DND-41 (cell line): Measurements from ENCODE around the gene C6orf15.

Experiments used
- ATAC-seq: fragments of 200-7000 bp; cut with Tn5 transposase; 3 replicates; pipeline ENCODE4 v1.9.1; 2021; ENCODE audit warnings: low read depth; ENCODE audit not compliant: insufficient read depth
- DNase-seq: peaks from one replicate; pipeline ENCODE4 v3.0.0-alpha.2; 2020
- H2AFZ ChIP-seq: 2 replicates; pipeline ENCODE4 v1.6.0; 2012; ENCODE audit warnings: low read depth, low read length
- H3K27ac ChIP-seq: 2 replicates; pipeline ENCODE4 v1.5.1; 2012; ENCODE audit warnings: low read length, inconsistent platforms
- H3K27me3 ChIP-seq: fragments of 200-600 bp; sonication (generic); 2 replicates; pipeline ENCODE4 v1.6.0; 2012; ENCODE audit warnings: low read length, mild to moderate bottlenecking, inconsistent platforms; ENCODE audit not compliant: insufficient read depth, poor library complexity
- H3K36me3 ChIP-seq: 2 replicates; pipeline ENCODE4 v1.5.1; 2012; ENCODE audit warnings: low read length, inconsistent platforms; ENCODE audit not compliant: insufficient read depth
- H3K4me1 ChIP-seq: 2 replicates; pipeline ENCODE4 v1.5.1; 2012; ENCODE audit warnings: mild to moderate bottlenecking, low read length; ENCODE audit not compliant: insufficient read depth
- H3K4me2 ChIP-seq: 2 replicates; pipeline ENCODE4 v1.6.0; 2012; ENCODE audit warnings: mild to moderate bottlenecking, moderate library complexity, low read length, inconsistent platforms; ENCODE audit not compliant: insufficient read depth
- H3K4me3 ChIP-seq, 2 experiments: fragments of 200-600 bp in 1 of 2; shearing (Covaris generic) in 1 of 2; 2 replicates each; pipeline ENCODE4 v1.5.1; 2012 to 2016; ENCODE audit warnings: inconsistent platforms in 2 of 2, low read length in 2 of 2, mild to moderate bottlenecking in 2 of 2, low read depth in 1 of 2, moderate library complexity in 1 of 2
- H3K79me2 ChIP-seq: 2 replicates; pipeline ENCODE4 v1.6.0; 2012; ENCODE audit warnings: low read length, inconsistent platforms; ENCODE audit not compliant: insufficient read depth
- H3K9ac ChIP-seq: 2 replicates; pipeline ENCODE4 v1.6.0; 2012; ENCODE audit warnings: low read depth, mild to moderate bottlenecking, inconsistent platforms, low read length, moderate library complexity
- H3K9me3 ChIP-seq: 2 replicates; pipeline ENCODE4 v1.5.1; 2012; ENCODE audit warnings: low read length, moderate library complexity, mild to moderate bottlenecking, inconsistent platforms; ENCODE audit not compliant: insufficient read depth, severe bottlenecking
- H4K20me1 ChIP-seq: 2 replicates; pipeline ENCODE4 v1.6.0; 2012; ENCODE audit warnings: low read length; ENCODE audit not compliant: insufficient read depth
- CTCF ChIP-seq: IDR thresholded peaks from 2 replicates; pipeline ENCODE4 v1.5.1; 2012; ENCODE audit warnings: borderline replicate concordance, low read length, moderate library complexity, mild to moderate bottlenecking; ENCODE audit not compliant: poor library complexity, severe bottlenecking; ENCODE audit errors: extremely low read depth
- EZH2 ChIP-seq: IDR thresholded peaks from 3 replicates; pipeline ENCODE4 v1.6.1; 2012; ENCODE audit warnings: borderline replicate concordance, low read depth, mild to moderate bottlenecking, moderate library complexity, low read length, inconsistent platforms; ENCODE audit not compliant: severe bottlenecking

The C6orf15 gene

GRCh38 chr6:31118178-31118577 is 5.8 kb upstream of the C6orf15 start:
- no peak overlapping the region for H2AFZ ChIP-seq

GRCh38 chr6:31116661-31117385 is 4.4 kb upstream of the C6orf15 start:
- no peaks in the 10 kb centered on the region for H3K79me2 ChIP-seq
- H3K36me3 ChIP-seq: no peaks in the 10 kb centered on the region
- ATAC-seq: no peak
- no peaks in the 10 kb centered on the region for H3K9me3 ChIP-seq
- H3K4me1 ChIP-seq: no peaks in the 10 kb centered on the region
- no peaks in the 10 kb centered on the region for H4K20me1 ChIP-seq
- TF ChIP-seq EZH2: no peak
- no peak for TF ChIP-seq CTCF
- H3K27ac ChIP-seq: no peak overlapping the region
- H3K9ac ChIP-seq: no peak overlapping the region
- no peak overlapping the region for H2AFZ ChIP-seq
- no peak overlapping the region for H3K4me2 ChIP-seq
- H3K4me3 ChIP-seq: no peak overlapping the region
- DNase-seq: no peak
- peaks cover 41% of the 10 kb centered on the region for H3K27me3 ChIP-seq

More at GRCh38 chr6:31118178-31118577, 5.8 kb upstream of the C6orf15 start:
- TF ChIP-seq EZH2: no peak
- no peak for TF ChIP-seq CTCF
- Histone ChIP-seq H3K9ac (no peak overlapping the region), H3K4me1 (no peaks in the 10 kb centered on the region), H3K79me2 (no peaks in the 10 kb centered on the region), H3K4me2 (no peak overlapping the region), H3K27ac (no peak overlapping the region), H3K27me3 (peaks cover 41% of the 10 kb centered on the region), H3K9me3 (no peaks in the 10 kb centered on the region), H3K4me3 (no peak overlapping the region), H4K20me1 (no peaks in the 10 kb centered on the region), H3K36me3 (no peaks in the 10 kb centered on the region)
- DNase-seq: no peak
- no peak for ATAC-seq

- H2AFZ ChIP-seq: no peak overlapping the region
- H3K4me2 ChIP-seq: no peak overlapping the region
- no peak overlapping the region for H3K4me3 ChIP-seq
- H3K79me2 ChIP-seq: no peaks in the 10 kb centered on the region
- DNase-seq (no peak), ATAC-seq (no peak)
- no peaks in the 10 kb centered on the region for H4K20me1 ChIP-seq
- H3K27ac ChIP-seq: no peak overlapping the region
- no peaks in the 10 kb centered on the region for H3K36me3 ChIP-seq
- H3K4me1 ChIP-seq: no peaks in the 10 kb centered on the region
- no peaks in the 10 kb centered on the region for H3K9me3 ChIP-seq
- H3K9ac ChIP-seq: no peak overlapping the region
- no peak for TF ChIP-seq CTCF
- TF ChIP-seq EZH2: no peak
- H3K27me3 ChIP-seq: peaks cover 45% of the 10 kb centered on the region
Measured at GRCh38 chr6:31115941-31116560, 3.7 kb upstream of the C6orf15 start.
